ENCODE measurements around the gene ADSS2.

DNA sequence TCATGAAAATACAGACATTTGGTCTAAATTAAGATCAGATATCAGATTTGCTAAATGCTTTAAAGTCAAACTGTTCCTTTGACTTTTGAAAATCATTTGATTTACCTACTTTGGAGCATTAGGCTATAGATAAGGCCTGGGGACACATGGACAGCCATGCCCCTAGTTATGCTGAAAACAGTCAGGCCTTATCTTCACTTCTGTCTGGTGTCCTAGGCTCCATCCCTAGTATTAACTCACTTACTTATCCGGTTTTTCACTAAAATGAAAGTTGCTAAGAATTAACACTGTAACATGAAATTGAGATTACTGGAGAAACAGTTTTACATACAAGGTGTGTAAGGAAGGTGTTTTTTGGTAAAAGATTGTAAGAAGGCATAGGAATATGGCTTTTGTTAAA, 4.9 kb upstream of the ADSS2 start:
- no peak for TF ChIP-seq EZH2 (IDR thresholded peaks at IDR 0.05; ENCODE audit: borderline replicate concordance, low read depth, low read length, severe bottlenecking)
- TF ChIP-seq CTCF (IDR thresholded peaks at IDR 0.05; ENCODE audit: borderline replicate concordance, extremely low read depth, low read length, poor library complexity, severe bottlenecking), result no peak
